ENCODE data around the gene CREB3L2. TPM values are rescaled to one million over a fixed set of nuclear protein-coding genes. Genes with fewer than 3 reads are reported as not detected.
A peak's percentile ranks its signal among the peaks of the same experiment; 100 is the strongest.

The CREB3L2 gene
- total and polyA plus RNA-seq, 2 of the 13 experiments (the other 11 are each of a cell fraction or from before 2014, with no cell fraction given), result 22.1 to 41.1 TPM

- peaks cover 81% of the 10 kb centered on the region for H3K4me1 ChIP-seq (ENCODE audit: insufficient read depth, low read length)
- H3K79me2 ChIP-seq (ENCODE audit: insufficient read depth, low read length), result peaks cover 93% of the 10 kb centered on the region
Measured at GRCh38 chr7:137932881-137933269, 69.0 kb downstream of the CREB3L2 start.

More at GRCh38 chr7:137932881-137933269, 69.0 kb downstream of the CREB3L2 start:
- ChIA-PET CTCF (ENCODE audit: low intra/inter-chr PET ratio, low total read pairs) (no interaction called here), POLR2A (interaction anchor here (1.1 kb wide), 1 partner anchor 15 kb away, joined by 3 read pairs; no protein-coding TSS in a partner anchor)
- Histone ChIP-seq H3K4me3 (replicated peaks in 1 of 3; ENCODE audit: insufficient read depth in 1 of 3, low read depth in 2 of 3, low read length in 3 of 3) (no peak overlapping the region), H3K27me3 (ENCODE audit: control insufficient read depth in 1 of 2, insufficient read depth in 2 of 2, low read length in 2 of 2) (no peaks in the 10 kb centered on the region), H3K4me2 (ENCODE audit: low read depth, low read length) (no peak overlapping the region), H4K20me1 (ENCODE audit: insufficient read depth, low read length) (peaks cover 27% of the 10 kb centered on the region), H3K27ac (ENCODE audit: extremely low read length, insufficient read depth, low read length) (peak overlapping the region; percentile 49), H3K36me3 (replicated peaks in 1 of 2; ENCODE audit: control insufficient read depth in 1 of 2, insufficient read depth in 2 of 2, low read length in 2 of 2) (peaks cover 5 to 33% of the 10 kb centered on the region in 2 experiments), H2AFZ (ENCODE audit: low read length) (no peak overlapping the region), H3K9me3 (ENCODE audit: low read length) (no peaks in the 10 kb centered on the region), H3K9ac (ENCODE audit: insufficient read depth, low read depth, low read length) (no peak overlapping the region)
- BruUV-seq (replicated peaks), result no TSS peak
- TF ChIP-seq ZNF367 (CRISPR knock-in tag; IDR thresholded peaks at IDR 0.05; ENCODE audit: borderline replicate concordance) (no peak), ZNF678 (CRISPR knock-in tag; IDR thresholded peaks at IDR 0.05) (0 out of 2 replicates have a peak, but pooled peaks have one; percentile 28), SMC3 (IDR thresholded peaks at IDR 0.05; ENCODE audit: low read length) (no peak), GATAD2A (CRISPR knock-in tag; IDR thresholded peaks at IDR 0.05) (0 out of 2 replicates have a peak, but pooled peaks have one; percentile 26), ZNF230 (CRISPR knock-in tag; IDR thresholded peaks at IDR 0.05) (no peak), CEBPG (CRISPR knock-in tag; IDR thresholded peaks at IDR 0.05) (0 out of 2 replicates have a peak, but pooled peaks have one; percentile 11), KDM3A (CRISPR knock-in tag; IDR thresholded peaks at IDR 0.05; ENCODE audit: low read depth) (no peak), ZNF18 (CRISPR knock-in tag; IDR thresholded peaks at IDR 0.05; ENCODE audit: insufficient replicate concordance) (no peak), PRDM15 (CRISPR knock-in tag; IDR thresholded peaks at IDR 0.05) (no peak), GPBP1L1 (CRISPR knock-in tag; IDR thresholded peaks at IDR 0.05) (no peak), HNRNPK (IDR thresholded peaks at IDR 0.05; ENCODE audit: low read depth, low read length, poor library complexity, severe bottlenecking) (no peak), TOPORS (CRISPR knock-in tag; IDR thresholded peaks at IDR 0.05) (no peak), MAF1 (CRISPR knock-in tag; IDR thresholded peaks at IDR 0.05; ENCODE audit: borderline replicate concordance) (no peak)
- no peak for DNase-seq (ENCODE audit: low spot score)
- FAIRE-seq, result no peak
- intact Hi-C loops (cut with micrococcal nuclease; ENCODE audit: unreplicated experiment) (no loop called here), in situ Hi-C loops (cut with HindIII; ENCODE audit: extremely low pct_ligation_motif_present, low pct_unique_long_range_greater_than_20kb) (no loop called here)
- WGBS (ENCODE audit: low lambda C conversion rate), result 72% methylated on average over 4 of the region's 5 CpGs
- ATAC-seq, result no peak
